ENCODE measurements around the gene DRC3. TPM values are rescaled to one million over a fixed set of nuclear protein-coding genes. Genes with fewer than 3 reads are reported as not detected.

DRC3 gene
- total RNA-seq, 4 donors from 2014 or later = 4.3 to 8.6 (median 6.0) TPM

DNA sequence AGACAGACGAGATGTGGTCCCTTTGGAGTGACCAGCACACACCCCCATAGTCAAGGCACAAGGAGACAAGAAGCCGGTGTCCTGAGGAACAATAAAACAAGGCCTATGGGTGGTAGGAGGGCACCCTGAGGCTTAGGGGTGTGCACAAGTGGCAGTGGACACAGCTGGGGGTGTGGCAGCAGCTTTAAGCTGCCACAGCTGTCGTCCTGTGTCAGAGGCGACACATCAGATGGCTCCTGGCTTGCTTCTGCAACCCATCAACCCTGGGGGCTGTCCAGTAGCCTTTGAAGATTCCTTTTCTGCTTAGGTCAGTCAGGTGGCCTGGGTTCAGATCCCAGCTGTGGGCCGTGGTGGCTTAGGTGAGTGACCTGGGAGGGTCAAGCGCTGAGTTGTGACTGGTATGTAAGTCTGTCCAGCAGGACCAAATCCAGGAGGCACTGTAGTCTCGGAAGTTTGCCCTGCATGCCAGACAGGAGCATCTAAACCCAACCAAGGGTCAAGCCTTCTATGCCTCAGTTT is 15.8 kb downstream of the DRC3 start:
- Histone ChIP-seq H3K9me3 (no peaks in the 10 kb centered on the region), H3K4me3 (no peak overlapping the region), H3K36me3 (peaks cover 0 to 28% (median 0%) of the 10 kb centered on the region in 3 donors), H3K27ac (no peak overlapping the region), H3K4me1 (no peaks in the 10 kb centered on the region), H3K27me3 (no peaks in the 10 kb centered on the region)
- no peak for TF ChIP-seq EP300 (IDR thresholded peaks at IDR 0.05)
- TF ChIP-seq, protein P1, sequence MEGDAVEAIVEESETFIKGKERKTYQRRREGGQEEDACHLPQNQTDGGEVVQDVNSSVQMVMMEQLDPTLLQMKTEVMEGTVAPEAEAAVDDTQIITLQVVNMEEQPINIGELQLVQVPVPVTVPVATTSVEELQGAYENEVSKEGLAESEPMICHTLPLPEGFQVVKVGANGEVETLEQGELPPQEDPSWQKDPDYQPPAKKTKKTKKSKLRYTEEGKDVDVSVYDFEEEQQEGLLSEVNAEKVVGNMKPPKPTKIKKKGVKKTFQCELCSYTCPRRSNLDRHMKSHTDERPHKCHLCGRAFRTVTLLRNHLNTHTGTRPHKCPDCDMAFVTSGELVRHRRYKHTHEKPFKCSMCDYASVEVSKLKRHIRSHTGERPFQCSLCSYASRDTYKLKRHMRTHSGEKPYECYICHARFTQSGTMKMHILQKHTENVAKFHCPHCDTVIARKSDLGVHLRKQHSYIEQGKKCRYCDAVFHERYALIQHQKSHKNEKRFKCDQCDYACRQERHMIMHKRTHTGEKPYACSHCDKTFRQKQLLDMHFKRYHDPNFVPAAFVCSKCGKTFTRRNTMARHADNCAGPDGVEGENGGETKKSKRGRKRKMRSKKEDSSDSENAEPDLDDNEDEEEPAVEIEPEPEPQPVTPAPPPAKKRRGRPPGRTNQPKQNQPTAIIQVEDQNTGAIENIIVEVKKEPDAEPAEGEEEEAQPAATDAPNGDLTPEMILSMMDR (IDR thresholded peaks at IDR 0.05) = no peak
- no peak for TF ChIP-seq POLR2A (IDR thresholded peaks at IDR 0.05)
- 72 to 88% methylated on average over 5 to 7 of the region's 7 CpGs for WGBS, 2 donors
- DNase-seq (ENCODE audit: low spot score in 2 of 2) = no peak

- H3K4me1 ChIP-seq = peaks cover 0 to under 1% (median 0%) of the 10 kb centered on the region in 4 donors
- TF ChIP-seq, protein P1 (IDR thresholded peaks at IDR 0.05) = no peak
- TF ChIP-seq EP300 (IDR thresholded peaks at IDR 0.05) (no peak), POLR2A (IDR thresholded peaks at IDR 0.05) (no peak)
- peaks cover 0 to 28% (median 0%) of the 10 kb centered on the region in 3 donors for H3K36me3 ChIP-seq
- no peak overlapping the region for H3K4me3 ChIP-seq
- no peak for DNase-seq (ENCODE audit: low spot score in 2 of 2)
- no peaks in the 10 kb centered on the region for H3K27me3 ChIP-seq
- H3K9me3 ChIP-seq = no peaks in the 10 kb centered on the region
- no peak overlapping the region for H3K27ac ChIP-seq
- 77 to 88% methylated on average over 9 of the region's 9 CpGs for WGBS, 2 donors
Observed at GRCh38 chr17:17989081-17989480, 16.4 kb downstream of the DRC3 start.

GRCh38 chr17:17989618-17990017 is 17.0 kb downstream of the DRC3 start:
- Histone ChIP-seq H3K4me1 (peaks cover 0 to 6% (median 0%) of the 10 kb centered on the region in 4 donors), H3K9me3 (no peaks in the 10 kb centered on the region), H3K36me3 (peaks cover 0 to 28% (median 0%) of the 10 kb centered on the region in 3 donors), H3K27ac (no peak overlapping the region), H3K27me3 (no peaks in the 10 kb centered on the region), H3K4me3 (no peak overlapping the region)
- no peak for TF ChIP-seq EP300 (IDR thresholded peaks at IDR 0.05)
- TF ChIP-seq, protein P1 (IDR thresholded peaks at IDR 0.05) = no peak
- no peak for TF ChIP-seq POLR2A (IDR thresholded peaks at IDR 0.05)
- 84 to 86% methylated on average over 10 of the region's 10 CpGs for WGBS, 2 donors
- DNase-seq (ENCODE audit: low spot score in 2 of 2) = no peak

- TF ChIP-seq EP300 (IDR thresholded peaks at IDR 0.05) = no peak
- TF ChIP-seq, protein P1 (IDR thresholded peaks at IDR 0.05) = no peak
- no peak for TF ChIP-seq POLR2A (IDR thresholded peaks at IDR 0.05)
- H3K36me3 ChIP-seq = peaks cover 0 to 28% (median 0%) of the 10 kb centered on the region in 3 donors
- WGBS, 2 donors = 70 to 77% methylated on average over 2 of the region's 2 CpGs
- H3K4me3 ChIP-seq = no peak overlapping the region
- no peaks in the 10 kb centered on the region for H3K27me3 ChIP-seq
- no peak overlapping the region for H3K27ac ChIP-seq
- peaks cover 0 to 8% (median 0%) of the 10 kb centered on the region in 4 donors for H3K4me1 ChIP-seq
- no peak for DNase-seq (ENCODE audit: low spot score in 2 of 2)
- H3K9me3 ChIP-seq = no peaks in the 10 kb centered on the region
Observed at GRCh38 chr17:17990282-17990681, 17.6 kb downstream of the DRC3 start.

DNA sequence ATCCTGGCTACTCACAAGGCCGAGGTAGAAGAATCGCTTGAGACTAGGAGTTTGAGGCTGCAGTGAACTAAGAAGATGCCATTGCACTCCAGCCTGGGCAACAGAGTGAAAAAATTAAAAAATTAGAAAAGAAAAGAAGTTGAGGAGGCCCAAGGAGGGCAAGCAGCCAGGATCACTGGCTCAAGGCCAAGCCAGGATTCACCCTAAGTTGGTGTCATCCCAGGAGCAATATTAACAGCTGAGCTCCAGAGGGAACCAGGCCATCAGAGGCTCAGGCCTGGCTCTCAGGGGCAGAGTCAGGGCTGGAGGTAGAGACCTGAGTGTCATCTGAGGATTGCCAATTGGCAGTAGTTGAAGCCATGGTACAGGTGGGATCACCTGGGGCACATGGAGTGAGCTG is 20.7 kb downstream of the DRC3 start:
- WGBS, 2 donors = 90 to 95% methylated on average over 2 of the region's 2 CpGs
- TF ChIP-seq EP300 (IDR thresholded peaks at IDR 0.05) (no peak), POLR2A (IDR thresholded peaks at IDR 0.05) (no peak)
- TF ChIP-seq, protein P1 (IDR thresholded peaks at IDR 0.05) = no peak
- no peak for DNase-seq (ENCODE audit: low spot score in 2 of 2)
- peaks cover 0 to 22% (median 0%) of the 10 kb centered on the region in 3 donors for H3K36me3 ChIP-seq
- no peaks in the 10 kb centered on the region for H3K9me3 ChIP-seq
- no peak overlapping the region for H3K27ac ChIP-seq
- no peak overlapping the region for H3K4me3 ChIP-seq
- H3K27me3 ChIP-seq = no peaks in the 10 kb centered on the region
- H3K4me1 ChIP-seq = peaks cover 0 to 8% (median 0%) of the 10 kb centered on the region in 4 donors
